Astrocyte of the cerebellum (primary cell): Measurements from ENCODE around the gene SWI5.
A peak's percentile ranks its signal among the peaks of the same experiment; 100 is the strongest.

ENCODE experiments used
- DNase-seq: peaks from one replicate; pipeline ENCODE4 v3.0.0-alpha.2; 2011; ENCODE audit warnings: low read depth
- H3K4me3 ChIP-seq: 2 replicates; pipeline ENCODE4 v1.5.1; 2011; ENCODE audit warnings: mild to moderate bottlenecking, low read depth, low read length, moderate library complexity
- in situ Hi-C: cut with HindIII; loops from 2 replicates; pipeline ENCODE4 v1.10.0; 2017; ENCODE audit warnings: low sequenced_read_pairs
- TF ChIP-seq, protein P1 (sequence below): IDR thresholded peaks from 2 replicates; pipeline ENCODE4 v1.5.1; 2012; ENCODE audit warnings: low read length, low read depth, moderate library complexity, mild to moderate bottlenecking; ENCODE audit errors: missing control alignments

SWI5 gene

DNA sequence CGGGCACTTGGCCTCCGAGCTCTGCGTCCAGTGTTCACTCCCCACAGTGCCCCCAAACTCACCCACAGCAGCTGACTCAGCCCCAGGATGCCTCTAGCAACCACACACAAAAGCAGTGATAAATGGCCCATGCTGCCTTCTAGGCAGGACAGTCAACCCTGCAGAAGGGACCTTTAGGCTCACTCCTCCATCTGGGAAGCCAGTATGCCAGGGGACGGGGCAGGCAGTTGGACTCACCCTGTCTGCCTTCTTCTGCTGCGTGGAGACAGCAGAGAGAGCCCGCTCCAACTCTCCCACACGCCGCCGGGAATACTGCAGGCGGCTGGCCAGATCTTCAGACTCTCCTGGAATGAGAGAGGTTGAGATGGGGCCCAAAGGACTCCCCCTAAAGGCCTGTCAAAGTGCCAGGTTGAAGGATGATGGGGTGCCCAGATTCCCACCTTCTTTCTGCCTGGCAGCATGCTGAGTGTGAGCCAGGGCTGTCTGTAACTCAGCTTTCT, 10.7 kb upstream of the SWI5 start:
- TF ChIP-seq, protein P1, sequence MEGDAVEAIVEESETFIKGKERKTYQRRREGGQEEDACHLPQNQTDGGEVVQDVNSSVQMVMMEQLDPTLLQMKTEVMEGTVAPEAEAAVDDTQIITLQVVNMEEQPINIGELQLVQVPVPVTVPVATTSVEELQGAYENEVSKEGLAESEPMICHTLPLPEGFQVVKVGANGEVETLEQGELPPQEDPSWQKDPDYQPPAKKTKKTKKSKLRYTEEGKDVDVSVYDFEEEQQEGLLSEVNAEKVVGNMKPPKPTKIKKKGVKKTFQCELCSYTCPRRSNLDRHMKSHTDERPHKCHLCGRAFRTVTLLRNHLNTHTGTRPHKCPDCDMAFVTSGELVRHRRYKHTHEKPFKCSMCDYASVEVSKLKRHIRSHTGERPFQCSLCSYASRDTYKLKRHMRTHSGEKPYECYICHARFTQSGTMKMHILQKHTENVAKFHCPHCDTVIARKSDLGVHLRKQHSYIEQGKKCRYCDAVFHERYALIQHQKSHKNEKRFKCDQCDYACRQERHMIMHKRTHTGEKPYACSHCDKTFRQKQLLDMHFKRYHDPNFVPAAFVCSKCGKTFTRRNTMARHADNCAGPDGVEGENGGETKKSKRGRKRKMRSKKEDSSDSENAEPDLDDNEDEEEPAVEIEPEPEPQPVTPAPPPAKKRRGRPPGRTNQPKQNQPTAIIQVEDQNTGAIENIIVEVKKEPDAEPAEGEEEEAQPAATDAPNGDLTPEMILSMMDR, result no peak
- no peak for DNase-seq
- no peak overlapping the region for H3K4me3 ChIP-seq
- in situ Hi-C loops, result no loop called here

DNA sequence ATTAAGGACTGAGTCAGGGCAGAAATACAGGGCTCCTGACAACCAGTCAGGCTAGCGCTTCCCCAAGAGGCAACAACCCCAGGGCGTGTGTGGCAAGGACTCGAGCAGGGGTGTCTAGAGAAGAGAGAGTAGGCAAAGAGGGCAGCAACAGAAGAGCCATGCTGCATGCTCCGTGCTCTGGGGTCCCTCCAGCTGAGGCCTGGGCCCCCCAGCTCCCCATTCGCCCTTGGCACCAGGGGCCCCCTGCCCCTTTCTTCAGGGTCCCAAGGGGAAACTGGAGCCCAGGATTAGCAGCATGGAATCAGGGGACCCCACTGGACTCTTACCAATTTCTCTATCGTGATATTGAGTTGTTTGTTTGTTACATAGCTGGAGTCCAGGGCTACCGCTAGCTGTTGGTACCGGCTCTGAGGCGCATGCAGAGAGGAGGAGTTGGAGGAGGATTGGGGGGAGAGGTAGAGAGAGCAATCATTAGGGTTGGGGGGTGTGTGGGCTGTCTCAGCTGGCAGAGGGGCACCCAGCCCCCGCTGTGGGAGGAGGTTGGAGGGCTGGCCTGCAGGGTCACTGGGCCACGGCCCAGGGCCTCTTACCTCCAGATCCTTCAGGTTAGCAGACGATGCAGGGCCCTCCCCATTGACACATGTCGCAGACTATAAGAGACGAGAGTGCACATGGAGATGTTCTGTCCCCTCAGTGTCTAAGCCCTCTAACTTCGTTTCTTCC, 9.0 kb upstream of the SWI5 start:
- no peak for DNase-seq
- in situ Hi-C loops, result no loop called here
- H3K4me3 ChIP-seq, result no peak overlapping the region
- TF ChIP-seq, protein P1, result no peak

DNA sequence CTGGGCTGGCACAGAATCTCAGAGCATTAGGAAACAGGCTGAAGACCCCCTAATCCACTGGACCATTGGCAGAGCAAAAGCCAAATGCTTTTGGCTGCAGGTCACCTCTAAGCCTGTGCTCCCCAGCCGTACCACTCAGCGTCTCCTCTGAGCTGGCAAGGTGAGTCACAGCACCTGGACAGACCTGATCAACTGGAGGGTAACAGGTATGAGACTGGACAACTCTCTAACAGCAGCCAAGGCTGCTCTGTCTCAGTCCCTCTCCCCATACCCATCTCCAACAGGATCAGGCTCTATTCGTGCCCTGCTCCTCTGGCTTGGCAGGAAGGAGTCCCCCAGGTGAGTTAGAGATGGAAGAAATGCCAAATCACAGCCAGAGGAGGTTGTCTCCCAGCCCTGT, 5.0 kb upstream of the SWI5 start:
- no peak for DNase-seq
- no peak overlapping the region for H3K4me3 ChIP-seq
- in situ Hi-C loops, result no loop called here
- TF ChIP-seq, protein P1, result no peak

DNA sequence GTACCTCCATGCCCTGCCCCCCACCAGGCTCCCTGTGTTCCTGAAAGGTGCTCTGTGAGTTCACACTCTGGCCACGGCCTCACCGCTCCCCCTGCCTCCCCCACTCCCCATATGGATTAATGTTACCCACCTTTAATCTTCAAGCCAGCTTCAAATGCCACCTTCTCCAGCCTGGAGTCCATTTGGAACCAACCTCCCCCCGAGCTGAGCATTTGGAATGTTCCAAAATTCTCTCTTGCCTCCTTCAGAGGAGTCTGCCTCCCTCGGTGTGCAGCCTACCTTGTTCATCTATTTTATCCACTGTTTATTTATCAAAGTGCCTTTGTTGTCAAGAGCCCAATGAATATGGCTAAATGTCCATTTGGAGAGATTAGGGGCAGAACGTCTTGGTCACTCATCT, 4.6 kb upstream of the SWI5 start:
- H3K4me3 ChIP-seq, result no peak overlapping the region
- no peak for DNase-seq
- in situ Hi-C loops, result no loop called here
- TF ChIP-seq, protein P1, result no peak

DNA sequence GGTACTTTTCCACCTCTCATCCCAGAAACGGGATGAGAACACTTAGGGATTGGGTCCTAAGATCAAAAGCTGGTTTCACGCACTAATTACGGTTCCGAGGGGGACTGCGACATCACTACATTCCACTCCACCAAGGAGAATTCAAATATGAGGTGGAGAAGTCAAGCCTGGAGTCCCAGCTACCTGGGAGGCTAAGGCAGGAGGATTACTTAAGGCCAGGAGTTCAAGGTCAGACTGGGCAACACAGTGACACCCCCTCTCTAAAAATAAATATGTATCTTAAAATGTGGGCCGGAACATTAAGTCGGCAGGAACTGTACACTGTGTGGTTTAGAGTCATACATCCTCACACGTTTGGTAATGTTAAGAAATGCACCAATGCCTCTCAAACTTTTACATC, 1.8 kb upstream of the SWI5 start:
- peak overlapping the region; percentile 99 for H3K4me3 ChIP-seq
- in situ Hi-C loops, result no loop called here
- no peak for DNase-seq
- TF ChIP-seq, protein P1, result no peak

DNA sequence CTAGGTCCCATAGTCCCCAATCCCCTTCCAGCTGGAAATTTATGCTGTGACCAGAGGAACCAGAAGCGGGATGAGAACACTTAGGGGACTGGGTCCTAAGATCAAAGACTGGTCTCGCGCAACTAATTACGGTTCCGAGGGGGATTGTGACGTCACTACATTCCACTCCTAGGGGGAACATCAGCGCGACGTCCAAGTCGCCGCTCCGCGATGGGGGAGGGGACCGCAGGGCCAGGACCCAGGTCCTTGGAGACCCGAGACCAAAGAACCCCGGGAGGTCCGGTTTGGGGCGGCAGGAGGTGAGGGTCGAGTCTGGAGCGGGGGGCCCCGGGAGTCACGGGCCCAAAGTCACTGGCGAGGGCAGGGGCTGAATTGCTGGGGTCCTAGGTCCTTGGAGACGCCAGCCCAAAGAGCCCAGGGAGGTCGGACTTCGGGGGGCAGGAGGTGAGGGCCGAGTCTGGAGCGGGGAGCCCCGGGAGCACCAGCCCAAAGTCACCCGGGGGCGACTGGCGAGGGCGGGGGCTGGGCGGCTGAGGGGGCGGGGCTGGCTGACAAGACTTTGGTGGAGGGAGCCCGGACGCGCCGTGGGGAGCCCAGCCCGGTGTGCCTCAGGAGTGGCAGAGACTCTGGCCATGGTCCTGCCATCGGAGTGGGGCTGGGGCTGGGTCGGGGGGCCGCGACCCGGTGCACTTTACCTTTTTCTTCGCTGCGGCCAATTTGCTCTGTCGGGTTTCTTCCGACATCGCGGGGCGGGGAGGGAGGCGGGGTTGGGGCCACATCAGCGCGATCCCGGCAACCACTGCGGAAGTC, 673 bp upstream of the SWI5 start, which contains the start of gene GOLGA2:
GOLGA2 (minus strand) TSS at position 810 of the 810 bp plus-strand sequence; CDS start at position 779, 31 bp downstream.
- in situ Hi-C loops, result no loop called here
- no peak for DNase-seq
- peak within 1 kb of the TSS; percentile 99 for H3K4me3 ChIP-seq
- TF ChIP-seq, protein P1, result no peak
